HepG2 (cell line): ENCODE results near the gene TIMM10. TPM values are rescaled to one million over a fixed set of nuclear protein-coding genes. Genes with fewer than 3 reads are reported as not detected.
A peak's percentile ranks its signal among the peaks of the same experiment; 100 is the strongest.

Experiments
- ATF4 ChIP-seq, 2 experiments: fragments of 450-650 bp in 1 of 2; sonication (generic) in 1 of 2; formaldehyde crosslinking; IDR thresholded peaks; 2 replicates each; pipeline versions ENCODE4 v1.5.0 to v1.8.0; 2020 to 2022; ENCODE audit warnings: mild to moderate bottlenecking in 1 of 2, missing genetic modification reagents in 1 of 2
- CREBL2 ChIP-seq: sonication (generic); formaldehyde crosslinking; IDR thresholded peaks from 2 replicates; pipeline ENCODE4 v1.8.1; 2023; ENCODE audit warnings: missing genetic modification reagents, mild to moderate bottlenecking, borderline replicate concordance
- EZH2 ChIP-seq: conservative IDR thresholded peaks from 2 replicates; pipeline ENCODE4 v1.6.1; 2012; ENCODE audit warnings: mild to moderate bottlenecking, low read depth, low read length, moderate library complexity
- FOXM1 ChIP-seq: sonication (generic); formaldehyde crosslinking; IDR thresholded peaks from 2 replicates; pipeline ENCODE4 v1.5.0; 2020; ENCODE audit warnings: missing genetic modification reagents
- GLI4 ChIP-seq: sonication (generic); formaldehyde crosslinking; IDR thresholded peaks from 2 replicates; pipeline ENCODE4 v1.5.1; 2020; ENCODE audit warnings: missing genetic modification reagents, mild to moderate bottlenecking, moderate library complexity, borderline replicate concordance
- HES4 ChIP-seq: sonication (generic); formaldehyde crosslinking; IDR thresholded peaks from 2 replicates; pipeline ENCODE4 v1.9.0; 2021; ENCODE audit warnings: mild to moderate bottlenecking, missing genetic modification reagents, borderline replicate concordance
- HNRNPK ChIP-seq: fragments of 200-400 bp; formaldehyde crosslinking; IDR thresholded peaks from 2 replicates; pipeline ENCODE4 v1.6.1; 2018; ENCODE audit warnings: low read length, low read depth, moderate library complexity, mild to moderate bottlenecking; ENCODE audit not compliant: poor library complexity, severe bottlenecking
- KMT2A ChIP-seq: sonication (generic); formaldehyde crosslinking; IDR thresholded peaks from 2 replicates; pipeline ENCODE4 v1.4.0; 2020; ENCODE audit warnings: missing genetic modification reagents
- LRRFIP1 ChIP-seq: sonication (generic); formaldehyde crosslinking; conservative IDR thresholded peaks from 2 replicates; pipeline ENCODE4 v1.4.0; 2020; ENCODE audit warnings: missing genetic modification reagents
- MAFK ChIP-seq, 2 experiments: IDR thresholded peaks in 1 of 2; conservative IDR thresholded peaks in 1 of 2; 2 replicates each; pipeline ENCODE4 v1.6.1; 2011; ENCODE audit warnings: improper control_type of control experiment in 2 of 2, low read length in 2 of 2
- RARA ChIP-seq: IDR thresholded peaks from 2 replicates; pipeline ENCODE4 v1.6.1; 2016; ENCODE audit warnings: missing genetic modification reagents, missing compliant biosample characterization
- SYNCRIP ChIP-seq: fragments of 200-400 bp; formaldehyde crosslinking; IDR thresholded peaks from 2 replicates; pipeline ENCODE4 v1.6.1; 2018; ENCODE audit warnings: mild to moderate bottlenecking, low read depth, low read length; ENCODE audit not compliant: insufficient read depth
- ZNF205 ChIP-seq: IDR thresholded peaks from 2 replicates; pipeline ENCODE4 v1.6.1; 2018; ENCODE audit warnings: missing biosample characterization, missing genetic modification reagents
- ZNF24 ChIP-seq: fragments of 450-650 bp; IDR thresholded peaks from 2 replicates; pipeline ENCODE4 v1.6.1; 2017; ENCODE audit warnings: antibody characterized with exemption, mild to moderate bottlenecking
- ZNF253 ChIP-seq: sonication (generic); formaldehyde crosslinking; IDR thresholded peaks from 2 replicates; pipeline ENCODE4 v1.8.0; 2022; ENCODE audit warnings: mild to moderate bottlenecking, missing genetic modification reagents, borderline replicate concordance
- ZNF7 ChIP-seq: IDR thresholded peaks from 2 replicates; pipeline ENCODE4 v1.6.1; 2016; ENCODE audit warnings: missing biosample characterization, missing genetic modification reagents
- ZNF737 ChIP-seq: sonication (generic); formaldehyde crosslinking; IDR thresholded peaks from 2 replicates; pipeline ENCODE4 v1.5.0; 2020; ENCODE audit warnings: missing genetic modification reagents, mild to moderate bottlenecking, borderline replicate concordance
- ZNF746 ChIP-seq: sonication (generic); formaldehyde crosslinking; IDR thresholded peaks from 2 replicates; pipeline ENCODE4 v1.8.0; 2022; ENCODE audit warnings: mild to moderate bottlenecking, missing genetic modification reagents
- ZSCAN22 ChIP-seq: sonication (generic); formaldehyde crosslinking; IDR thresholded peaks from 2 replicates; pipeline ENCODE4 v1.4.0; 2020; ENCODE audit warnings: mild to moderate bottlenecking, missing genetic modification reagents
- polyA plus RNA-seq, 8 experiments: library from polyadenylated mRNA; depleted of rRNA in 3 of 8; stranded (reverse) in 7 of 8; unstranded in 1 of 8; fragments of >200 nt; fragmentation: Illumina TruSeq in 4 of 8; extraction: Trizol in 4 of 8; gene quantifications; 2 replicates each; pipeline versions ENCODE4 v1.2.1 to v1.2.3, GENCODE V29; 2011 to 2016; ENCODE audit warnings: low read depth in 4 of 8, missing spikeins in 1 of 8, mixed read lengths in 1 of 8; ENCODE audit not compliant: insufficient read depth in 1 of 8
- total RNA-seq, 5 experiments: library from RNA; depleted of rRNA; stranded (reverse); fragments of >200 nt; fragmentation: Illumina TruSeq; extraction: Trizol; gene quantifications; 2 replicates each; pipeline ENCODE4 v1.2.3, GENCODE V29; 2016; ENCODE audit warnings: low read depth in 1 of 5

The TIMM10 gene
- total and polyA plus RNA-seq, 2 of the 13 experiments (the other 11 are each of a cell fraction or from before 2014, with no cell fraction given): 67.8 to 82.2 TPM

GRCh38 chr11:57514538-57515331 lies 15.8 kb downstream of the TIMM10 start (continued):
- TF ChIP-seq SYNCRIP: no peak
- TF ChIP-seq MAFK (conservative IDR thresholded peaks at IDR 0.05 in 1 of 2, IDR thresholded peaks at IDR 0.05 in 1 of 2; ENCODE audit: low read length in 2 of 2): no peak
- TF ChIP-seq ZNF746 (CRISPR knock-in tag): peak; percentile 98
- no peak for TF ChIP-seq ZNF7 (CRISPR knock-in tag)
- no peak for TF ChIP-seq LRRFIP1 (CRISPR knock-in tag)
- no peak for TF ChIP-seq ZNF24
- TF ChIP-seq FOXM1 (CRISPR knock-in tag): no peak
- peak; percentile 31 for TF ChIP-seq HNRNPK
- TF ChIP-seq EZH2: no peak
- no peak for TF ChIP-seq CREBL2 (CRISPR knock-in tag)
- TF ChIP-seq HES4: peak; percentile 32; the same call in 1 of the 2 replicates
- no peak for TF ChIP-seq ZNF205
- TF ChIP-seq ZSCAN22: no peak; the same call in 1 of the 2 replicates
- peak in 1 of 2 experiments; percentile 71; a peak in 2 of 4 replicates for TF ChIP-seq ATF4 (CRISPR knock-in tag; IDR thresholded peaks at IDR 0.05)
- TF ChIP-seq GLI4 (CRISPR knock-in tag): no peak
- TF ChIP-seq ZNF737 (CRISPR knock-in tag): peak; percentile 35; the same call in 1 of the 2 replicates
- TF ChIP-seq KMT2A (CRISPR knock-in tag): peak; percentile 60; the same call in 1 of the 2 replicates
- TF ChIP-seq ZNF253: no peak
- peak; percentile 52 for TF ChIP-seq RARA (CRISPR knock-in tag)
